Ovary (tissue), 9 donors: Measurements from ENCODE around the gene GATA3. TPM values are rescaled to one million over a fixed set of nuclear protein-coding genes. Genes with fewer than 3 reads are reported as not detected.

Experiments used
- DNase-seq, 5 donors: peaks; one replicate each; pipeline ENCODE4 v3.0.0-alpha.2; 2019 to 2020
- H3K27ac ChIP-seq, 2 donors: fragments of 200-600 bp; one replicate each; pipeline versions ENCODE4 v1.5.1 to v1.8.0; 2019 to 2022
- H3K27me3 ChIP-seq: fragments of 200-600 bp; one replicate; pipeline ENCODE4 v1.8.0; 2022
- H3K36me3 ChIP-seq: fragments of 200-600 bp; sonication (generic); one replicate; pipeline ENCODE4 v1.5.1; 2019
- H3K4me1 ChIP-seq: one replicate; pipeline ENCODE4 v1.8.1; 2013; ENCODE audit warnings: mild to moderate bottlenecking, moderate library complexity; ENCODE audit not compliant: insufficient read depth
- H3K4me3 ChIP-seq: fragments of 200-600 bp; sonication (generic); one replicate; pipeline ENCODE4 v1.5.1; 2017
- H3K9me3 ChIP-seq, 2 donors: fragments of 200-600 bp in 1 of 2; sonication (generic) in 1 of 2; one replicate each; pipeline versions ENCODE4 v1.5.1 to v1.8.1; 2013 to 2019; ENCODE audit warnings: mild to moderate bottlenecking in 1 of 2, moderate library complexity in 1 of 2
- EP300 ChIP-seq: sonication (generic); formaldehyde crosslinking; IDR thresholded peaks from one replicate; pipeline ENCODE4 v1.6.1; 2017; ENCODE audit warnings: antibody characterized with exemption
- POLR2A ChIP-seq: fragments of 450-650 bp; IDR thresholded peaks from one replicate; pipeline ENCODE4 v1.6.1; 2017; ENCODE audit warnings: antibody characterized with exemption, mild to moderate bottlenecking, moderate library complexity
- WGBS, 3 donors: extraction: QIAGEN DNeasy Blood & Tissue Kit in 1 of 3; methylation state at CpG; one replicate each; pipeline versions ENCODE4 v1.1.5 to v1.1.7; 2013 to 2017; 5-methylcytosine and 5-hydroxymethylcytosine counted together
- intact Hi-C, 4 donors: fragments of 100-400 bp; cut with DNase I; formaldehyde crosslinking; loops; one replicate each; pipeline versions ENCODE4 v1.11.0 to v1.15.1; 2022 to 2023
- polyA plus RNA-seq, 2 donors: library from polyadenylated mRNA; stranded (reverse); fragments of 200-250 nt in 1 of 2; fragments of 350-450 nt in 1 of 2; fragmentation: Illumina TruSeq in 1 of 2; extraction: RNeasy Lipid Tissue Mini Kit (QIAGEN cat#74804) in 1 of 2; gene quantifications; one replicate each; pipeline ENCODE4 v1.2.3, GENCODE V29; 2013 to 2014
- total RNA-seq, 7 donors: library from RNA; depleted of rRNA in 2 of 7; stranded (reverse); fragments of >200 nt in 2 of 7; fragmentation: NEBNext Ultra II Directional in 3 of 7; extraction: Animal tissue kit (Norgen Biotek cat#: 25700) in 3 of 7; gene quantifications; one replicate each; pipeline versions ENCODE4 v1.1.0 to v1.2.4, GENCODE V29; 2016 to 2023
- TF ChIP-seq, protein P1 (sequence below), 3 donors: fragments of 450-650 bp in 2 of 3; fragments of 200-600 bp in 1 of 3; IDR thresholded peaks; one replicate each; pipeline versions ENCODE4 v1.5.1 to v1.8.0; 2016 to 2022; ENCODE audit warnings: antibody characterized with exemption in 3 of 3, mild to moderate bottlenecking in 1 of 3
- donor health status: DM: no; HTN: no; CAD: no; lungs with moderate emphysema.
- donor health status: DM: no; HTN: no; CAD: no.
- donor health status: Bipolar disorder and iron deficiency.
- donor health status: DM: yes; HTN: yes; CAD: no.
- donor health status: DM: no; HTN: no; CAD: no.
- donor health status: DM: yes; HTN: yes; CAD: no.

Gene GATA3
- total and polyA plus RNA-seq, 9 donors = 0.15 to 0.48 (median 0.38) TPM; not detected in 2

DNA sequence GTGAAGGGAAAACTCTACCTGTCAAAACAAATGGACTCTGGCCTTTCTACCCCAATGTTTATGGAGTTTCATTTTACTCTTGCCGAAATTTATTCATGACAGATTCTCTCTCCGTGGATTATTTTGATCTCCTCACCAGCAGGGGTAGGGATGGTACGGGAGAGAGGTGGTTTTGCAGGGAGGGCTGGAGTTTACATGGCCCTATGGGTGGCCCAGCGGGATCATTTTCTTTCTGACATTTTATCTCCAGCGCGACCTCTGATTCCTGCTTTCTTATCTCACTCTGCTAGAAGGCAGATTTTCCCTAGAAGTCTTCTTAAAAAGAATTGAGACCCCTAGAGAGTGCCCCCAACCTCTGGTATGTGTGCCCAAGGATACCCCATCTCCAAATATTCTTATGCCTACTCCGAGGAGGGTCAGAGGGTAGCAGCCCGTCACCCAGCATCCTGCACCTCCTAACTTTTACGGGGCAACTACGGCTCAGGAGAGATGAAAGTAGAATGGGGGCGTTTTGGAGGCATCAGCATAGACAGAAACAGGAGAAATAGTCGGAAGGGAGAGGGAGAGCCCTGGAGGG is 10.1 kb upstream of the GATA3 start:
- peaks cover 2% of the 10 kb centered on the region for H3K4me1 ChIP-seq
- WGBS, 3 donors = 10 to 13% (median 10%) methylated on average over 12 of the region's 12 CpGs
- H3K9me3 ChIP-seq = no peaks in the 10 kb centered on the region
- intact Hi-C loops = no loop called here
- H3K27ac ChIP-seq = no peak overlapping the region
- TF ChIP-seq, protein P1, sequence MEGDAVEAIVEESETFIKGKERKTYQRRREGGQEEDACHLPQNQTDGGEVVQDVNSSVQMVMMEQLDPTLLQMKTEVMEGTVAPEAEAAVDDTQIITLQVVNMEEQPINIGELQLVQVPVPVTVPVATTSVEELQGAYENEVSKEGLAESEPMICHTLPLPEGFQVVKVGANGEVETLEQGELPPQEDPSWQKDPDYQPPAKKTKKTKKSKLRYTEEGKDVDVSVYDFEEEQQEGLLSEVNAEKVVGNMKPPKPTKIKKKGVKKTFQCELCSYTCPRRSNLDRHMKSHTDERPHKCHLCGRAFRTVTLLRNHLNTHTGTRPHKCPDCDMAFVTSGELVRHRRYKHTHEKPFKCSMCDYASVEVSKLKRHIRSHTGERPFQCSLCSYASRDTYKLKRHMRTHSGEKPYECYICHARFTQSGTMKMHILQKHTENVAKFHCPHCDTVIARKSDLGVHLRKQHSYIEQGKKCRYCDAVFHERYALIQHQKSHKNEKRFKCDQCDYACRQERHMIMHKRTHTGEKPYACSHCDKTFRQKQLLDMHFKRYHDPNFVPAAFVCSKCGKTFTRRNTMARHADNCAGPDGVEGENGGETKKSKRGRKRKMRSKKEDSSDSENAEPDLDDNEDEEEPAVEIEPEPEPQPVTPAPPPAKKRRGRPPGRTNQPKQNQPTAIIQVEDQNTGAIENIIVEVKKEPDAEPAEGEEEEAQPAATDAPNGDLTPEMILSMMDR (IDR thresholded peaks at IDR 0.05) = no peak
- TF ChIP-seq POLR2A (no peak), EP300 (no peak)
- H3K27me3 ChIP-seq = peaks cover 3% of the 10 kb centered on the region
- H3K4me3 ChIP-seq = no peak overlapping the region
- DNase-seq = no peak
- no peaks in the 10 kb centered on the region for H3K36me3 ChIP-seq

DNA sequence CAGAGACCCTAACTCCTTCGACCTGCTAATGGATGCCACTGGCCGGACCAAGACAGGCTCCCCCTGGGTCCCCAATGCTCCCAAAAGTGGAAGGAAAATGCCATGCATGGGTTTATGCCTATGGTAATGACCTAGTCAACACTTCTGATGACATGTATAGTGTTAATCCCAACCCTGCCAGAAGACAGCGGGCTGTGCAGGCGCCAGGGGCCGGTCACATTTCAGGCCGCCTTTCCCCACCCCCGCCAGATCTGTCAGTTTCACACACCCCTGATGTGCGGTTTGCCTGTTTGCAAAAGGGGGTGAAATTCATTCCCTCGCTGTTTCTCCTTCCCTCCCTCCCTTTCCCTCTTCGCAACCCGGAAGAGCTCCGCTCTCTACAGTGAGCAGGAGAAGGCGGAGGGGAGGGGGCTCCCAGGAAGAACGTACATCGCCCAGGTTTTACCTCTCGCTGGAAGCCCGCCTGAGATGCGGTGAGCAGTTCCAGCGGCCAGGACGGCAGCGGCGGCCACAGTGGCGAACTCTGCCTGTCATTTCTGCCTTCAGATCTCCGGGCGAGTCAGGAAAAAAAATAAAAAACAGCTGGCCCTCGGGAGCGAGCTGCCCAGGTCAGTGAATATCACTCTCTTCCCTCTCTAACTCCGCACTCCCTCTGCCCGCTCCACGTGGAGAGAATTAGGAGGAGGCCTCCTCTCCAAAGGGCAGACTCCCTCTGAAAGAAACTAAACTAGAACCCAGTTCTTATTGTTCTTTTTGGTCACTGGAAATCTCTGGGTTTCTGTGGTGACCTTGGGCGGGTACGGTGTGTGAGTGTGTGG is 9.4 kb upstream of the GATA3 start:
- intact Hi-C loops = no loop called here
- H3K27me3 ChIP-seq = peaks cover 4% of the 10 kb centered on the region
- H3K27ac ChIP-seq = no peak overlapping the region
- no peaks in the 10 kb centered on the region for H3K36me3 ChIP-seq
- DNase-seq = no peak
- H3K9me3 ChIP-seq = no peaks in the 10 kb centered on the region
- WGBS, 3 donors = 2 to 4% (median 3%) methylated on average over 32 of the region's 32 CpGs
- peaks cover 5% of the 10 kb centered on the region for H3K4me1 ChIP-seq
- no peak for TF ChIP-seq POLR2A
- no peak overlapping the region for H3K4me3 ChIP-seq

DNA sequence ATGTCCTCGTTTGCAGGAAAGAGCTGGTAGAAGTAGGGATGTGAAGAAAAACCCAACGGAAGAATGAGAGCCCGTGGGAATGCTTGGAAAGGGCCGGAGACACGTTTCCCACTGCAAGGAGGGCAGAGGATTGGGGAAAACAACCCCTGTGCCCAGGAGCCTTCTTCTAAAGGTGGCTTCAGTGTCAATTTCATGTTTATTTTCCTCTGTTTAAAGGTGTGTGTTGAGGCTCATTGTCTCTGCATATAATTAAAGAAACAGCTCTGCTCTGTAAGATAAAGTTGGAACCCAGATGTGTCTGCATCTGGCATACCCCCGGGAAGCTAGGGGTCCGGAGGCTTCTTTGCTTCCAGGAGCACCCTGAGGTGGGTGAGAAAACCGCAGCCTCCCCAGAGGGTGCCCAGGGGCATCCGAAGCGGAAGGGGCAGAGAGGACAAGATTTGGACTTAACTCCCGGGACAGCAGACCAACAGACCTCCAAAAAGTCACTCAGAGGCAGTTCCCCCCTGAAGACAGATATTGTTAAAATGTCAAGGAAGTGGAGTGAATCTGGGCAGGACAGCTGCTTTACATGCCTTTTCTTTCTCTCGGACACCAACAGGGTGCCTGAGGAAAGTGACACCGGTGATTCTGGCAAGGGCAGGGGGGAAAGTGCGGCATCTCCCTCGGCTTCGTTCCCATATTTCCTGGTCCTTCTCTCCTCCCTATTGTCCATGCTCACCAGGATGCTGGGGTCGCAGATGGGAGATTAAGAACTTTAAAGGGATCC is 8.6 kb upstream of the GATA3 start:
- no peaks in the 10 kb centered on the region for H3K36me3 ChIP-seq
- no peaks in the 10 kb centered on the region for H3K9me3 ChIP-seq
- H3K27ac ChIP-seq = no peak overlapping the region
- intact Hi-C loops = no loop called here
- DNase-seq = no peak
- H3K4me3 ChIP-seq = no peak overlapping the region
- TF ChIP-seq, protein P1 (IDR thresholded peaks at IDR 0.05) = no peak
- TF ChIP-seq POLR2A (no peak), EP300 (no peak)
- WGBS, 3 donors = 4 to 10% (median 6%) methylated on average over 17 of the region's 17 CpGs
- peaks cover 4% of the 10 kb centered on the region for H3K27me3 ChIP-seq
- peaks cover 8% of the 10 kb centered on the region for H3K4me1 ChIP-seq

DNA sequence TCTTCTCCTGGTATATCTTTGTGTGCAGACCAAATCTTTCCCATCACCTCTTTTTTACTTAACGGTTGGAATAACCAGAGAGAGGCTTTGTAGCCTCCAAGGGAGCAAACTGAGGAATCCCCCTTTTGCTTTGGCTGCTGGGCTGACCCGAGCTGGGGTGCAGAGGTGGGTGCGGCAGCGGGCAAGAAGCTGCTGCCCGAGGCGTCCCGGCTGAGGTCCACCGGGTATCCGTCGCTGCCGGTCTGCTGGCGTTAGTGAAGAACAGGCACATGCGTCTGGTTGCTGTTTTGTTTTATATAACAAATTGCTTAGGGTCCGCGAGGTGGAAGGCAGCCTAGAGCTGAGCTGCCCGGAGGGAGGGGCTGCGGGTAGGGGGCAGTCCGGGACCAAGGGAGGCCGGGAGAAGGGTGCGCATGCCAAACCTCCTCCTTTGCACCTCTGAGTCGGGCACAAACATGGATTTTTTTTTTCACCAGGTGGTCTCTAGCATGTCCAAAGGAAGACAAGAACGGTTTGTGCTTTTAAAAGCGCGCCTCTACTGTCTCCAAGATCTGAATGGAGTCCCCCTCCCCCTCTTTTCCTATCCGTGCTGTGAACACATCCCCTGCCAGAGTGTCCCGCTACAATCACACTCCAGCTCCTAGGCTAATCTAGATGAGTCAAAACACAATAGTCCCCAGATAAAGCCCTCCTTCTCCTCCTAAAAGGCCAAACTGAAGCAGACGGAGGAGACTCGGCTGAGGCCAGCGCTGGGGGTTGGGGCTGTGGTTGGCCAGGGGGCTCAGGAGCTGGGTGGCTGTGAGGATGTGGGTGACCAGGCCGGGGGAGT is 6.8 kb upstream of the GATA3 start:
- TF ChIP-seq, protein P1 (IDR thresholded peaks at IDR 0.05) = no peak
- no peak for TF ChIP-seq POLR2A
- TF ChIP-seq EP300 = no peak
- Histone ChIP-seq H3K9me3 (no peaks in the 10 kb centered on the region), H3K27me3 (peaks cover 7% of the 10 kb centered on the region), H3K27ac (no peak overlapping the region), H3K36me3 (no peaks in the 10 kb centered on the region), H3K4me1 (peaks cover 11% of the 10 kb centered on the region), H3K4me3 (no peak overlapping the region)
- DNase-seq = no peak
- intact Hi-C loops = no loop called here
- 4 to 7% (median 5%) methylated on average over 29 to 30 of the region's 30 CpGs for WGBS, 3 donors
